ENCODE results near the gene SPTBN1. TPM values are rescaled to one million over a fixed set of nuclear protein-coding genes. Genes with fewer than 3 reads are reported as not detected.
A peak's percentile ranks its signal among the peaks of the same experiment; 100 is the strongest.

Gene SPTBN1
- polyA plus RNA-seq, 1 experiment: 56.6 TPM

DNA sequence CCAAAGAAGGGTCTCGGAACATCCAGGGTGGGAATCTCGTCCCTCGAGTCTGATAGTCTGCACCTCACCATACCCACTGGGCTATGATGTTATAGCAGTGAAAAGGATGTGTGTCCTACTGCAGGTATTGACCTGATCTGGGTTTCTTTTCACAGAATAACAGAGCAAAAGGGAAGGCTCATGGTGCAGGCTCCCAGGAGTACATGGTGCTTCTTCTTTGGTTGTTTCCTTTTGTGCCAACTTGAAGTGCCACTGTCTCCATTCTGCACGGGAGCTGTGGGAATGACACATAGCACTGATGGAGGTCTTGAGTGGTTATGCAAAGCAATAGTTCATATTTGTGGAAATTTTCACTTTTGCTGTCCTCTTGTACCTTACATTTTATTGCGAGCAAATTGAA is 195.2 kb downstream of the SPTBN1 start:
- no peak for DNase-seq (ENCODE audit: low read depth, low spot score)
- Histone ChIP-seq H3K27me3 (ENCODE audit: control insufficient read depth, insufficient read depth, low read length) (no peaks in the 10 kb centered on the region), H3K4me3 (ENCODE audit: low read depth, low read length) (no peak overlapping the region), H3K9me3 (ENCODE audit: control insufficient read depth, insufficient read depth, low read length) (no peaks in the 10 kb centered on the region; the same call in 1 of the 2 replicates), H3K27ac (ENCODE audit: low read depth, low read length) (no peak overlapping the region)
- POLR2A ChIA-PET: no interaction called here
- TF ChIP-seq, protein P1, sequence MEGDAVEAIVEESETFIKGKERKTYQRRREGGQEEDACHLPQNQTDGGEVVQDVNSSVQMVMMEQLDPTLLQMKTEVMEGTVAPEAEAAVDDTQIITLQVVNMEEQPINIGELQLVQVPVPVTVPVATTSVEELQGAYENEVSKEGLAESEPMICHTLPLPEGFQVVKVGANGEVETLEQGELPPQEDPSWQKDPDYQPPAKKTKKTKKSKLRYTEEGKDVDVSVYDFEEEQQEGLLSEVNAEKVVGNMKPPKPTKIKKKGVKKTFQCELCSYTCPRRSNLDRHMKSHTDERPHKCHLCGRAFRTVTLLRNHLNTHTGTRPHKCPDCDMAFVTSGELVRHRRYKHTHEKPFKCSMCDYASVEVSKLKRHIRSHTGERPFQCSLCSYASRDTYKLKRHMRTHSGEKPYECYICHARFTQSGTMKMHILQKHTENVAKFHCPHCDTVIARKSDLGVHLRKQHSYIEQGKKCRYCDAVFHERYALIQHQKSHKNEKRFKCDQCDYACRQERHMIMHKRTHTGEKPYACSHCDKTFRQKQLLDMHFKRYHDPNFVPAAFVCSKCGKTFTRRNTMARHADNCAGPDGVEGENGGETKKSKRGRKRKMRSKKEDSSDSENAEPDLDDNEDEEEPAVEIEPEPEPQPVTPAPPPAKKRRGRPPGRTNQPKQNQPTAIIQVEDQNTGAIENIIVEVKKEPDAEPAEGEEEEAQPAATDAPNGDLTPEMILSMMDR (IDR thresholded peaks at IDR 0.05; ENCODE audit: low read depth, low read length): no peak
- CTCF ChIA-PET: no interaction called here

DNA sequence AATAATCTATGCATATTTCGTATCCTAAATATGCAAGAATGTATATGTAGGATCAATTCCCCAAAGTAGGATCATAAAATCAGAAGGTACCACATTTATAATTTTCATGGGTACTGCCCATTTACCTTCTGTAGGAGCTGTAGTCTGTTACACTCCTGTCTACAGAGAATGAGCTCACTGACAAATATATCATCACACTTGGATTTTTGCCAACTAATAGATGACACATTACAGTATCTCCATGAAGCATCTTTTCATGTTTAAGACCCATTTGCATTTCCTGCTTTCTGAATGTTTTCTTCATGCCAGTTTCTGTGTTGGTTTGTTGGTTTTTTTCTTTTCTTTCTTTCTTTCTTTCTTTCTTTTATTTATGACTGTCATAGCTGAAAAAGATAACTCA is 196.4 kb downstream of the SPTBN1 start:
- Histone ChIP-seq H3K27me3 (ENCODE audit: control insufficient read depth, insufficient read depth, low read length) (no peaks in the 10 kb centered on the region), H3K9me3 (ENCODE audit: control insufficient read depth, insufficient read depth, low read length) (no peaks in the 10 kb centered on the region; the same call in 1 of the 2 replicates), H3K27ac (ENCODE audit: low read depth, low read length) (no peak overlapping the region), H3K4me3 (ENCODE audit: low read depth, low read length) (no peak overlapping the region)
- no peak for DNase-seq (ENCODE audit: low read depth, low spot score)
- ChIA-PET CTCF (no interaction called here), POLR2A (no interaction called here)
- TF ChIP-seq, protein P1 (IDR thresholded peaks at IDR 0.05; ENCODE audit: low read depth, low read length): no peak

GRCh38 chr2:54653572-54654204 is 197.6 kb downstream of the SPTBN1 start:
- no peak for DNase-seq (ENCODE audit: low read depth, low spot score)
- ChIA-PET POLR2A (no interaction called here), CTCF (no interaction called here)
- Histone ChIP-seq H3K27me3 (ENCODE audit: control insufficient read depth, insufficient read depth, low read length) (no peaks in the 10 kb centered on the region), H3K27ac (ENCODE audit: low read depth, low read length) (no peak overlapping the region), H3K9me3 (ENCODE audit: control insufficient read depth, insufficient read depth, low read length) (no peaks in the 10 kb centered on the region; the same call in 1 of the 2 replicates), H3K4me3 (ENCODE audit: low read depth, low read length) (no peak overlapping the region)
- TF ChIP-seq, protein P1 (IDR thresholded peaks at IDR 0.05; ENCODE audit: low read depth, low read length): no peak

DNA sequence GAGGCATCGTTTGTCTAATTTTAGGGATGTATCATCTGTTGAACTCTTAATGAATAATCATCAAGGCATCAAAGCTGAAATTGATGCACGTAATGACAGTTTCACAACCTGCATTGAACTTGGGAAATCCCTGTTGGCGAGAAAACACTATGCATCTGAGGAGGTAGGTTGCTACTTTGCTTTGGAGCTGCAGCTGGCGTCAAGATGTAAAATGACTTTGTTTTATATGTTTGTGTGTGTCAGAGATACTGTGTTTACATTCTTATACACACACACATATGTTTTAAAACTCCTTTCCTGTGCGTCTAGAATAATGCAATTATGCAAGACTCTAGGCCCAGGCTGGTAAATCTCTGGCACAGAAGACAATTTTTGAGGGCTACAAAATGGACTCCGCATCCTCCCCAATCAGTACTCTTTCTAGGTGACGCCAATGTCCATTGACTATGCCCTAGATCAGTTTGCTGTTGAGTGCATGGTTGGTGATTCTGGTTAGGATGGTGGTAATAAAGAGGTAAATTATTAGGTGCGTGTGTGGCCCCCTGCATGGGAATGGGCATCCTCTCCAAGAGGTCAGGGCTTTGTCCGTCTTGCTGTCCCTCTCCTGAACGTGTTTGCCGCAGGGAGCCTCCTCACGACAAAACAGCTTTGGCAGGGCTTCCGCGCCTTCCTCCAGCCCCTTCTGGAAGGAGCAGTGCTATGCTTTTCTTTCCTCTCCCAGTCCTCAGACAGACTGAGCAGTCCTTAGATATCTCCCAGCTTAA is 199.1 kb downstream of the SPTBN1 start:
- Histone ChIP-seq H3K4me3 (ENCODE audit: low read depth, low read length) (no peak overlapping the region), H3K9me3 (ENCODE audit: control insufficient read depth, insufficient read depth, low read length) (no peaks in the 10 kb centered on the region; the same call in 1 of the 2 replicates), H3K27ac (ENCODE audit: low read depth, low read length) (no peak overlapping the region), H3K27me3 (ENCODE audit: control insufficient read depth, insufficient read depth, low read length) (no peaks in the 10 kb centered on the region)
- TF ChIP-seq, protein P1 (IDR thresholded peaks at IDR 0.05; ENCODE audit: low read depth, low read length): no peak
- peak; percentile 49 for DNase-seq (ENCODE audit: low read depth, low spot score)
- CTCF ChIA-PET: interaction anchor here (1.1 to 4.6 kb wide), 2 partner anchors 11 to 49 kb away, joined by 3 to 24 read pairs; no protein-coding TSS in a partner anchor
- POLR2A ChIA-PET: interaction anchor here (0.8 kb wide), 1 partner anchor 11 kb away, joined by 3 read pairs; no protein-coding TSS in a partner anchor

- POLR2A ChIA-PET: no interaction called here
- CTCF ChIA-PET: interaction anchor here (1.0 to 4.6 kb wide), 3 partner anchors 9 to 550 kb away, joined by 3 to 24 read pairs (median 5); no protein-coding TSS in a partner anchor
- Histone ChIP-seq H3K4me3 (ENCODE audit: low read depth, low read length) (no peak overlapping the region), H3K27me3 (ENCODE audit: control insufficient read depth, insufficient read depth, low read length) (no peaks in the 10 kb centered on the region), H3K9me3 (ENCODE audit: control insufficient read depth, insufficient read depth, low read length) (no peaks in the 10 kb centered on the region; the same call in 1 of the 2 replicates), H3K27ac (ENCODE audit: low read depth, low read length) (no peak overlapping the region)
- TF ChIP-seq, protein P1 (IDR thresholded peaks at IDR 0.05; ENCODE audit: low read depth, low read length): no peak
- no peak for DNase-seq (ENCODE audit: low read depth, low spot score)
Observed at GRCh38 chr2:54656863-54657262, 200.7 kb downstream of the SPTBN1 start.
